GM23248 (cell line): ENCODE data around the gene HPGD.

ENCODE experiments used
- EZH2 ChIP-seq: fragments of 200-600 bp; sonication (generic); IDR thresholded peaks from 2 replicates; pipeline ENCODE4 v1.6.1; 2018; ENCODE audit warnings: antibody characterized with exemption, mild to moderate bottlenecking; ENCODE audit not compliant: insufficient read depth, poor library complexity, severe bottlenecking
- EZH2phosphoT487 ChIP-seq: fragments of 200-600 bp; sonication (generic); IDR thresholded peaks from 2 replicates; pipeline ENCODE4 v1.6.1; 2018; ENCODE audit warnings: antibody characterized with exemption, moderate library complexity, mild to moderate bottlenecking, low read depth; ENCODE audit not compliant: insufficient read depth

- TF ChIP-seq EZH2phosphoT487: no peak
- TF ChIP-seq EZH2: no peak
Measured at GRCh38 chr4:174559894-174560293, 37.6 kb upstream of the HPGD start.
